ENCODE data around the gene STX18.
"Not testable (repeated sequence)": the region's sequence is repeated elsewhere in the genome, so short reads cannot be mapped to it uniquely, and the experiment has no call there.

STX18 gene

GRCh38 chr4:4554234-4554633, 12.4 kb upstream of the STX18 start:
- DNase-seq: no peak

- DNase-seq: not testable (repeated sequence)
Observed at GRCh38 chr4:4552042-4552441, 10.2 kb upstream of the STX18 start.

- peak; percentile 11 to 20 for DNase-seq
Observed at GRCh38 chr4:4550161-4550560, 8.3 kb upstream of the STX18 start.

GRCh38 chr4:4549534-4549933, 7.7 kb upstream of the STX18 start:
- DNase-seq: no peak

GRCh38 chr4:4542774-4543485, 1.1 kb upstream of the STX18 start:
- no peak for DNase-seq

GRCh38 chr4:4541040-4541631, 712 bp downstream of the STX18 start:
- peak; percentile 93 to 96 for DNase-seq

GRCh38 chr4:4539481-4539880, 2.4 kb downstream of the STX18 start:
- peak; percentile 52 to 79 for DNase-seq

- no peak for DNase-seq
Observed at GRCh38 chr4:4535590-4535989, 6.3 kb downstream of the STX18 start.

GRCh38 chr4:4534515-4535145, 7.2 kb downstream of the STX18 start:
- no peak for DNase-seq

GRCh38 chr4:4533461-4534169, 8.2 kb downstream of the STX18 start:
- no peak for DNase-seq

- no peak for DNase-seq
Observed at GRCh38 chr4:4532371-4533154, 9.3 kb downstream of the STX18 start.

- DNase-seq: no peak
Observed at GRCh38 chr4:4529392-4529791, 12.5 kb downstream of the STX18 start.

- DNase-seq: no peak
Observed at GRCh38 chr4:4526401-4526800, 15.4 kb downstream of the STX18 start.

- DNase-seq: no peak
Observed at GRCh38 chr4:4524364-4524763, 17.5 kb downstream of the STX18 start.

GRCh38 chr4:4521731-4522130, 20.1 kb downstream of the STX18 start:
- no peak for DNase-seq

GRCh38 chr4:4521136-4521535, 20.7 kb downstream of the STX18 start:
- no peak for DNase-seq

GRCh38 chr4:4519297-4519894, 22.5 kb downstream of the STX18 start:
- DNase-seq: no peak

- no peak for DNase-seq
Observed at GRCh38 chr4:4518747-4519146, 23.1 kb downstream of the STX18 start.

GRCh38 chr4:4514786-4515185, 27.1 kb downstream of the STX18 start:
- DNase-seq: no peak

GRCh38 chr4:4512282-4512681, 29.6 kb downstream of the STX18 start:
- no peak for DNase-seq

GRCh38 chr4:4510641-4511040, 31.2 kb downstream of the STX18 start:
- not testable (repeated sequence) for DNase-seq

- DNase-seq: no peak
Observed at GRCh38 chr4:4509521-4509920, 32.3 kb downstream of the STX18 start.
